ENCODE data around the gene F8.

The F8 gene

DNA sequence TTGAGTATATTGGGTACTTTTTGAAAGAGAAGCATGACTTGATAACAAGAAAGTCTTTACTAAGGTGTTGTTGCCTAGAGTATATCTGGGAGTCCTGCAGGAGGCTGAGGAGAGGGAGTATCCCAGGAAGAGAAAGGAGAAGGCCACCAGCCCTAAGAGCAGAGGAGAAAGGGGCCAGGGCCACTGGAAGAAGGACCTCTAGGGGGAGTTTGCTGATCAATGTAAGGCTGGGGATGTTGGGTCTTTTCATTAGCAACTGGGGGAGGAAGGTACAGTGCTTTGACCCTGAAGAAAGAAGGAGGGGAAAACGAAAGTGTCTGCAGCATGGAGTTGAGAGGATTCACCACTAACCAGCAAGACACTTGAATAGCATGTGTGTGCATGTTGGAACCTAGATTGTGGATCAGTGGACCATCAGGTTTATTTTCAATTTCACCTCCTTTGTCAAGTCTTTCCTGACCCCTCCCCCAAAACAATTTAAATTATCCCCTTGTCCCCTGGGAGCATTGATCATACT lies 192.5 kb downstream of the F8 start:
- H3K27me3 ChIP-seq (ENCODE audit: insufficient read depth, low read length): no peaks in the 10 kb centered on the region
- no peak overlapping the region for H3K9ac ChIP-seq (ENCODE audit: low read length)
- H3K4ac ChIP-seq (ENCODE audit: low read depth, low read length): no peak overlapping the region
- no peak overlapping the region for H2AK5ac ChIP-seq (ENCODE audit: low read length)
- H3K14ac ChIP-seq (ENCODE audit: low read length): no peak overlapping the region
- H3K79me1 ChIP-seq (ENCODE audit: low read length): no peaks in the 10 kb centered on the region
- H3K23ac ChIP-seq (ENCODE audit: low read length): no peak overlapping the region
- no CpG with 5 or more reads among the region's 1 CpG for WGBS (ENCODE audit: extremely low coverage, insufficient coverage, insufficient read length)
- H4K91ac ChIP-seq (ENCODE audit: low read depth, low read length): no peak overlapping the region
- no peaks in the 10 kb centered on the region for H3K4me1 ChIP-seq (ENCODE audit: control insufficient read depth in 1 of 2, insufficient read depth in 2 of 2, low read length in 2 of 2)
- H2BK120ac ChIP-seq (ENCODE audit: insufficient read depth, low read length, poor library complexity): no peak overlapping the region
- no peak overlapping the region for H3K4me3 ChIP-seq (ENCODE audit: low read depth, low read length)
- H3K9me3 ChIP-seq (ENCODE audit: insufficient read depth, low read depth, low read length): no peaks in the 10 kb centered on the region
- H3K79me2 ChIP-seq (ENCODE audit: control insufficient read depth, insufficient read depth, low read length, poor library complexity): no peaks in the 10 kb centered on the region
- H2AFZ ChIP-seq (ENCODE audit: insufficient read depth, low read length, poor library complexity): no peak overlapping the region
- no peak overlapping the region for H3K4me2 ChIP-seq (ENCODE audit: low read length)
- H2BK5ac ChIP-seq (ENCODE audit: low read depth, low read length, poor library complexity): no peak overlapping the region
- H4K8ac ChIP-seq (ENCODE audit: low read depth, low read length): no peak overlapping the region
- DNase-seq: no peak
- no peak overlapping the region for H4K12ac ChIP-seq (ENCODE audit: low read depth, low read length)
- no peak overlapping the region for H3K18ac ChIP-seq (ENCODE audit: low read length)
- H3K36me3 ChIP-seq (ENCODE audit: control insufficient read depth in 1 of 2, insufficient read depth in 2 of 2, low read length in 2 of 2): no peaks in the 10 kb centered on the region
- no peak overlapping the region for H3K27ac ChIP-seq (ENCODE audit: low read depth, low read length)
- no peak overlapping the region for H2BK12ac ChIP-seq (ENCODE audit: low read length)

DNA sequence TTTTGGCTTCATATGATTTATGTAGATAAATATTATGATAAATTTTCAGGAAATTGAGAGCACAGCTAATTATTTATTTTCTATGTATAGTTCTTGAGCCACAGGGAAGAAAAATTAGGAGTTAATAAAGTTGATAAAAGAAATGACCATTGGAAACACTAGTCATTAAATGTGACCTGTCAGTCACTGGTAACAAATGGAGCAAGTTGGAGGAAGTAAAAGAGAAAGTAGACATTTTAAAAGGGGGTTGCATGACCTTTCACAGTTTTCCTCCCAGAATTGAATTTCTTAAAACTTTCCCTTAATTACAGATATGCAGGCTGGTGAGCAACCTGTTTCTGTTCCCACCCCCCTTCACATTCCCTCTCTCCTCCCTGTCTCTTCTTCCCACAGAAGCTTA lies 193.4 kb downstream of the F8 start:
- Histone ChIP-seq H3K4me3 (ENCODE audit: low read depth, low read length) (no peak overlapping the region), H4K8ac (ENCODE audit: low read depth, low read length) (no peak overlapping the region), H2BK5ac (ENCODE audit: low read depth, low read length, poor library complexity) (no peak overlapping the region), H3K18ac (ENCODE audit: low read length) (no peak overlapping the region), H3K14ac (ENCODE audit: low read length) (no peak overlapping the region), H4K91ac (ENCODE audit: low read depth, low read length) (no peak overlapping the region), H2AFZ (ENCODE audit: insufficient read depth, low read length, poor library complexity) (no peak overlapping the region), H3K4me2 (ENCODE audit: low read length) (no peak overlapping the region), H2BK12ac (ENCODE audit: low read length) (no peak overlapping the region), H3K27me3 (ENCODE audit: insufficient read depth, low read length) (no peaks in the 10 kb centered on the region), H4K12ac (ENCODE audit: low read depth, low read length) (no peak overlapping the region), H3K27ac (ENCODE audit: low read depth, low read length) (no peak overlapping the region), H2BK120ac (ENCODE audit: insufficient read depth, low read length, poor library complexity) (no peak overlapping the region), H3K9ac (ENCODE audit: low read length) (no peak overlapping the region), H3K36me3 (ENCODE audit: control insufficient read depth in 1 of 2, insufficient read depth in 2 of 2, low read length in 2 of 2) (no peaks in the 10 kb centered on the region), H3K79me1 (ENCODE audit: low read length) (no peaks in the 10 kb centered on the region), H2AK5ac (ENCODE audit: low read length) (no peak overlapping the region), H3K4ac (ENCODE audit: low read depth, low read length) (no peak overlapping the region), H3K79me2 (ENCODE audit: control insufficient read depth, insufficient read depth, low read length, poor library complexity) (no peaks in the 10 kb centered on the region), H3K23ac (ENCODE audit: low read length) (no peak overlapping the region), H3K9me3 (ENCODE audit: insufficient read depth, low read depth, low read length) (no peaks in the 10 kb centered on the region), H3K4me1 (ENCODE audit: control insufficient read depth in 1 of 2, insufficient read depth in 2 of 2, low read length in 2 of 2) (no peaks in the 10 kb centered on the region)
- no peak for DNase-seq

GRCh38 chrX:154828016-154828408 lies 194.5 kb downstream of the F8 start:
- no peak for DNase-seq
- H3K27ac ChIP-seq (ENCODE audit: low read depth, low read length): no peak overlapping the region

GRCh38 chrX:154827194-154828015 lies 195.1 kb downstream of the F8 start:
- no peak overlapping the region for H2BK120ac ChIP-seq (ENCODE audit: insufficient read depth, low read length, poor library complexity)
- DNase-seq: no peak
- H2BK12ac ChIP-seq (ENCODE audit: low read length): no peak overlapping the region
- no peak overlapping the region for H2AFZ ChIP-seq (ENCODE audit: insufficient read depth, low read length, poor library complexity)
- no peak overlapping the region for H3K23ac ChIP-seq (ENCODE audit: low read length)
- no CpG with 5 or more reads among the region's 4 CpGs for WGBS (ENCODE audit: extremely low coverage, insufficient coverage, insufficient read length)
- no peak overlapping the region for H3K4me2 ChIP-seq (ENCODE audit: low read length)
- no peak overlapping the region for H2AK5ac ChIP-seq (ENCODE audit: low read length)
- H3K79me2 ChIP-seq (ENCODE audit: control insufficient read depth, insufficient read depth, low read length, poor library complexity): no peaks in the 10 kb centered on the region
- no peak overlapping the region for H4K12ac ChIP-seq (ENCODE audit: low read depth, low read length)
- H3K36me3 ChIP-seq (ENCODE audit: control insufficient read depth in 1 of 2, insufficient read depth in 2 of 2, low read length in 2 of 2): no peaks in the 10 kb centered on the region
- no peak overlapping the region for H3K4ac ChIP-seq (ENCODE audit: low read depth, low read length)
- H3K27ac ChIP-seq (ENCODE audit: low read depth, low read length): no peak overlapping the region
- no peaks in the 10 kb centered on the region for H3K4me1 ChIP-seq (ENCODE audit: control insufficient read depth in 1 of 2, insufficient read depth in 2 of 2, low read length in 2 of 2)
- no peak overlapping the region for H4K8ac ChIP-seq (ENCODE audit: low read depth, low read length)
- H4K91ac ChIP-seq (ENCODE audit: low read depth, low read length): no peak overlapping the region
- H3K9ac ChIP-seq (ENCODE audit: low read length): no peak overlapping the region
- H3K18ac ChIP-seq (ENCODE audit: low read length): no peak overlapping the region
- H3K79me1 ChIP-seq (ENCODE audit: low read length): no peaks in the 10 kb centered on the region
- no peak overlapping the region for H2BK5ac ChIP-seq (ENCODE audit: low read depth, low read length, poor library complexity)
- no peak overlapping the region for H3K14ac ChIP-seq (ENCODE audit: low read length)
- H3K9me3 ChIP-seq (ENCODE audit: insufficient read depth, low read depth, low read length): no peaks in the 10 kb centered on the region
- H3K4me3 ChIP-seq (ENCODE audit: low read depth, low read length): no peak overlapping the region
- H3K27me3 ChIP-seq (ENCODE audit: insufficient read depth, low read length): no peaks in the 10 kb centered on the region

More at GRCh38 chrX:154828016-154828408, 194.5 kb downstream of the F8 start:
- H3K14ac ChIP-seq (ENCODE audit: low read length): no peak overlapping the region
- H2BK120ac ChIP-seq (ENCODE audit: insufficient read depth, low read length, poor library complexity): no peak overlapping the region
- no peaks in the 10 kb centered on the region for H3K79me1 ChIP-seq (ENCODE audit: low read length)
- H2AFZ ChIP-seq (ENCODE audit: insufficient read depth, low read length, poor library complexity): no peak overlapping the region
- no peaks in the 10 kb centered on the region for H3K36me3 ChIP-seq (ENCODE audit: control insufficient read depth in 1 of 2, insufficient read depth in 2 of 2, low read length in 2 of 2)
- no peak overlapping the region for H3K4me2 ChIP-seq (ENCODE audit: low read length)
- H3K27me3 ChIP-seq (ENCODE audit: insufficient read depth, low read length): no peaks in the 10 kb centered on the region
- H3K23ac ChIP-seq (ENCODE audit: low read length): no peak overlapping the region
- H4K8ac ChIP-seq (ENCODE audit: low read depth, low read length): no peak overlapping the region
- H2BK5ac ChIP-seq (ENCODE audit: low read depth, low read length, poor library complexity): no peak overlapping the region
- no peak overlapping the region for H3K9ac ChIP-seq (ENCODE audit: low read length)
- no peak overlapping the region for H4K12ac ChIP-seq (ENCODE audit: low read depth, low read length)
- H3K4me1 ChIP-seq (ENCODE audit: control insufficient read depth in 1 of 2, insufficient read depth in 2 of 2, low read length in 2 of 2): no peaks in the 10 kb centered on the region
- H3K18ac ChIP-seq (ENCODE audit: low read length): no peak overlapping the region
- H3K79me2 ChIP-seq (ENCODE audit: control insufficient read depth, insufficient read depth, low read length, poor library complexity): no peaks in the 10 kb centered on the region
- no peak overlapping the region for H3K4ac ChIP-seq (ENCODE audit: low read depth, low read length)
- H3K9me3 ChIP-seq (ENCODE audit: insufficient read depth, low read depth, low read length): no peaks in the 10 kb centered on the region
- no peak overlapping the region for H2BK12ac ChIP-seq (ENCODE audit: low read length)
- no peak overlapping the region for H4K91ac ChIP-seq (ENCODE audit: low read depth, low read length)
- no peak overlapping the region for H2AK5ac ChIP-seq (ENCODE audit: low read length)
- H3K4me3 ChIP-seq (ENCODE audit: low read depth, low read length): no peak overlapping the region
- no CpG with 5 or more reads among the region's 2 CpGs for whole genome bisulfite sequencing (ENCODE audit: extremely low coverage, insufficient coverage, insufficient read length)

Data from trophoblast cell (in vitro differentiated cells and primary cell).